ENCODE data around the gene TTC7B.

Gene TTC7B

GRCh38 chr14:90674043-90674670, 142.1 kb downstream of the TTC7B start:
- no peak for DNase-seq (ENCODE audit: low spot score)
- peaks cover 0 to 26% of the 10 kb centered on the region in 2 donors for H3K36me3 ChIP-seq (replicated peaks in 1 of 2; ENCODE audit: control insufficient read depth in 2 of 2, insufficient read depth in 2 of 2, low read length in 2 of 2)
- H3K18ac ChIP-seq (ENCODE audit: low read length) = peak overlapping the region; percentile 41
- H3K4ac ChIP-seq (ENCODE audit: low read length) = no peak overlapping the region
- H4K91ac ChIP-seq (ENCODE audit: low read depth, low read length, poor library complexity) = no peak overlapping the region
- H4K8ac ChIP-seq (ENCODE audit: low read depth, low read length) = no peak overlapping the region
- H2BK5ac ChIP-seq (ENCODE audit: low read length) = no peak overlapping the region
- H3K4me2 ChIP-seq (ENCODE audit: insufficient read depth, low read length, poor library complexity, severe bottlenecking) = no peak overlapping the region
- H2BK15ac ChIP-seq (ENCODE audit: low read length) = no peak overlapping the region
- H3K4me1 ChIP-seq (ENCODE audit: control insufficient read depth in 2 of 2, insufficient read depth in 1 of 2, low read depth in 1 of 2, low read length in 2 of 2) = peaks cover 8 to 24% of the 10 kb centered on the region in 2 donors
- no peaks in the 10 kb centered on the region for H3K27me3 ChIP-seq (ENCODE audit: control insufficient read depth in 3 of 3, insufficient read depth in 3 of 3, low read depth in 1 of 3, low read length in 3 of 3)
- H3K4me3 ChIP-seq (ENCODE audit: low read length in 2 of 2) = no peak overlapping the region
- H3K14ac ChIP-seq (ENCODE audit: low read length) = no peak overlapping the region
- no peak overlapping the region for H2AFZ ChIP-seq (ENCODE audit: low read length)
- H3K9ac ChIP-seq (ENCODE audit: low read depth, low read length, poor library complexity) = no peak overlapping the region
- no peaks in the 10 kb centered on the region for H3K79me1 ChIP-seq (ENCODE audit: low read depth, low read length)
- WGBS, 2 donors (ENCODE audit: extremely low coverage in 2 of 2, insufficient read length in 2 of 2, insufficient replicate concordance in 1 of 2) = no CpG with 5 or more reads among the region's 8 CpGs
- H3K27ac ChIP-seq (replicated peaks; ENCODE audit: low read length) = no peak overlapping the region
- no peak overlapping the region for H2AK5ac ChIP-seq (ENCODE audit: low read depth, low read length)
- no peak overlapping the region for H2BK12ac ChIP-seq (ENCODE audit: low read length)
- peaks cover 0 to 12% of the 10 kb centered on the region in 2 donors for H3K9me3 ChIP-seq (replicated peaks in 1 of 2; ENCODE audit: control insufficient read depth in 2 of 2, insufficient read depth in 1 of 2, low read depth in 1 of 2, low read length in 2 of 2)
- H2BK120ac ChIP-seq (ENCODE audit: low read depth, low read length) = no peak overlapping the region
- H3K23ac ChIP-seq (ENCODE audit: low read depth, low read length, poor library complexity) = no peak overlapping the region

GRCh38 chr14:90671382-90672234, 144.6 kb downstream of the TTC7B start:
- H2BK120ac ChIP-seq (ENCODE audit: low read depth, low read length) = no peak overlapping the region
- peaks cover 0 to 26% of the 10 kb centered on the region in 2 donors for H3K36me3 ChIP-seq (replicated peaks in 1 of 2; ENCODE audit: control insufficient read depth in 2 of 2, insufficient read depth in 2 of 2, low read length in 2 of 2)
- H3K9ac ChIP-seq (ENCODE audit: low read depth, low read length, poor library complexity) = no peak overlapping the region
- H3K27ac ChIP-seq (replicated peaks; ENCODE audit: low read length) = no peak overlapping the region
- no peak overlapping the region for H2BK15ac ChIP-seq (ENCODE audit: low read length)
- H3K18ac ChIP-seq (ENCODE audit: low read length) = peak overlapping the region; percentile 96
- H3K4me1 ChIP-seq (ENCODE audit: control insufficient read depth in 2 of 2, insufficient read depth in 1 of 2, low read depth in 1 of 2, low read length in 2 of 2) = peaks cover 8 to 17% of the 10 kb centered on the region in 2 donors
- no peaks in the 10 kb centered on the region for H3K27me3 ChIP-seq (ENCODE audit: control insufficient read depth in 3 of 3, insufficient read depth in 3 of 3, low read depth in 1 of 3, low read length in 3 of 3)
- no peak overlapping the region for H3K14ac ChIP-seq (ENCODE audit: low read length)
- no peak overlapping the region for H3K4me2 ChIP-seq (ENCODE audit: insufficient read depth, low read length, poor library complexity, severe bottlenecking)
- no peak overlapping the region for H4K91ac ChIP-seq (ENCODE audit: low read depth, low read length, poor library complexity)
- peak overlapping the region; percentile 46 for H2AFZ ChIP-seq (ENCODE audit: low read length)
- H4K8ac ChIP-seq (ENCODE audit: low read depth, low read length) = peak overlapping the region; percentile 55
- peaks cover 0 to 21% of the 10 kb centered on the region in 2 donors for H3K9me3 ChIP-seq (replicated peaks in 1 of 2; ENCODE audit: control insufficient read depth in 2 of 2, insufficient read depth in 1 of 2, low read depth in 1 of 2, low read length in 2 of 2)
- WGBS, 2 donors (ENCODE audit: extremely low coverage in 2 of 2, insufficient read length in 2 of 2, insufficient replicate concordance in 1 of 2) = no CpG with 5 or more reads among the region's 10 CpGs
- H3K4ac ChIP-seq (ENCODE audit: low read length) = no peak overlapping the region
- no peak overlapping the region for H2BK5ac ChIP-seq (ENCODE audit: low read length)
- no peaks in the 10 kb centered on the region for H3K79me1 ChIP-seq (ENCODE audit: low read depth, low read length)
- no peak overlapping the region for H3K4me3 ChIP-seq (ENCODE audit: low read length in 2 of 2)
- no peak overlapping the region for H2BK12ac ChIP-seq (ENCODE audit: low read length)
- no peak overlapping the region for H2AK5ac ChIP-seq (ENCODE audit: low read depth, low read length)
- DNase-seq (ENCODE audit: low spot score) = no peak
- H3K23ac ChIP-seq (ENCODE audit: low read depth, low read length, poor library complexity) = no peak overlapping the region

GRCh38 chr14:90669731-90670130, 146.5 kb downstream of the TTC7B start:
- no peak overlapping the region for H4K8ac ChIP-seq (ENCODE audit: low read depth, low read length)
- no peak overlapping the region for H3K4me3 ChIP-seq (ENCODE audit: low read length in 2 of 2)
- peaks cover 0 to 9% of the 10 kb centered on the region in 2 donors for H3K36me3 ChIP-seq (replicated peaks in 1 of 2; ENCODE audit: control insufficient read depth in 2 of 2, insufficient read depth in 2 of 2, low read length in 2 of 2)
- H2BK120ac ChIP-seq (ENCODE audit: low read depth, low read length) = no peak overlapping the region
- H2BK5ac ChIP-seq (ENCODE audit: low read length) = no peak overlapping the region
- H2AK5ac ChIP-seq (ENCODE audit: low read depth, low read length) = no peak overlapping the region
- no peak overlapping the region for H2BK15ac ChIP-seq (ENCODE audit: low read length)
- no peaks in the 10 kb centered on the region for H3K79me1 ChIP-seq (ENCODE audit: low read depth, low read length)
- no peak overlapping the region for H3K9ac ChIP-seq (ENCODE audit: low read depth, low read length, poor library complexity)
- H2AFZ ChIP-seq (ENCODE audit: low read length) = no peak overlapping the region
- no peak for DNase-seq (ENCODE audit: low spot score)
- no peak overlapping the region for H3K14ac ChIP-seq (ENCODE audit: low read length)
- no peak overlapping the region for H4K91ac ChIP-seq (ENCODE audit: low read depth, low read length, poor library complexity)
- no peak overlapping the region for H3K27ac ChIP-seq (replicated peaks; ENCODE audit: low read length)
- WGBS, 2 donors (ENCODE audit: extremely low coverage in 2 of 2, insufficient read length in 2 of 2, insufficient replicate concordance in 1 of 2) = no CpG with 5 or more reads among the region's 1 CpG
- no peak overlapping the region for H2BK12ac ChIP-seq (ENCODE audit: low read length)
- no peak overlapping the region for H3K4ac ChIP-seq (ENCODE audit: low read length)
- H3K4me1 ChIP-seq (ENCODE audit: control insufficient read depth in 2 of 2, insufficient read depth in 1 of 2, low read depth in 1 of 2, low read length in 2 of 2) = peaks cover 9 to 17% of the 10 kb centered on the region in 2 donors
- peaks cover 0 to 21% of the 10 kb centered on the region in 2 donors for H3K9me3 ChIP-seq (replicated peaks in 1 of 2; ENCODE audit: control insufficient read depth in 2 of 2, insufficient read depth in 1 of 2, low read depth in 1 of 2, low read length in 2 of 2)
- H3K23ac ChIP-seq (ENCODE audit: low read depth, low read length, poor library complexity) = no peak overlapping the region
- no peak overlapping the region for H3K18ac ChIP-seq (ENCODE audit: low read length)
- H3K27me3 ChIP-seq (ENCODE audit: control insufficient read depth in 3 of 3, insufficient read depth in 3 of 3, low read depth in 1 of 3, low read length in 3 of 3) = no peaks in the 10 kb centered on the region
- no peak overlapping the region for H3K4me2 ChIP-seq (ENCODE audit: insufficient read depth, low read length, poor library complexity, severe bottlenecking)

GRCh38 chr14:90666571-90666970, 149.7 kb downstream of the TTC7B start:
- no peaks in the 10 kb centered on the region for H3K27me3 ChIP-seq (ENCODE audit: control insufficient read depth in 3 of 3, insufficient read depth in 3 of 3, low read depth in 1 of 3, low read length in 3 of 3)
- WGBS, 2 donors (ENCODE audit: extremely low coverage in 2 of 2, insufficient read length in 2 of 2, insufficient replicate concordance in 1 of 2) = no CpG with 5 or more reads among the region's 3 CpGs

More at GRCh38 chr14:90666571-90666970, 149.7 kb downstream of the TTC7B start:
- peaks cover 0 to 21% of the 10 kb centered on the region in 2 donors for H3K9me3 ChIP-seq (replicated peaks in 1 of 2; ENCODE audit: control insufficient read depth in 2 of 2, insufficient read depth in 1 of 2, low read depth in 1 of 2, low read length in 2 of 2)
- DNase-seq (ENCODE audit: low spot score) = no peak
- H3K14ac ChIP-seq (ENCODE audit: low read length) = no peak overlapping the region
- H3K4me1 ChIP-seq (ENCODE audit: control insufficient read depth in 2 of 2, insufficient read depth in 1 of 2, low read depth in 1 of 2, low read length in 2 of 2) = peaks cover 8 to 9% of the 10 kb centered on the region in 2 donors
- H4K8ac ChIP-seq (ENCODE audit: low read depth, low read length) = no peak overlapping the region
- no peak overlapping the region for H3K18ac ChIP-seq (ENCODE audit: low read length)
- H3K4me3 ChIP-seq (ENCODE audit: low read length in 2 of 2) = no peak overlapping the region
- no peak overlapping the region for H3K27ac ChIP-seq (replicated peaks; ENCODE audit: low read length)
- H2AK5ac ChIP-seq (ENCODE audit: low read depth, low read length) = no peak overlapping the region
- no peak overlapping the region for H3K4ac ChIP-seq (ENCODE audit: low read length)
- no peak overlapping the region for H2BK120ac ChIP-seq (ENCODE audit: low read depth, low read length)
- H2BK15ac ChIP-seq (ENCODE audit: low read length) = no peak overlapping the region
- H4K91ac ChIP-seq (ENCODE audit: low read depth, low read length, poor library complexity) = no peak overlapping the region
- no peak overlapping the region for H2BK12ac ChIP-seq (ENCODE audit: low read length)
- no peak overlapping the region for H3K23ac ChIP-seq (ENCODE audit: low read depth, low read length, poor library complexity)
- H2BK5ac ChIP-seq (ENCODE audit: low read length) = no peak overlapping the region
- H2AFZ ChIP-seq (ENCODE audit: low read length) = no peak overlapping the region
- H3K79me1 ChIP-seq (ENCODE audit: low read depth, low read length) = no peaks in the 10 kb centered on the region
- H3K36me3 ChIP-seq (replicated peaks in 1 of 2; ENCODE audit: control insufficient read depth in 2 of 2, insufficient read depth in 2 of 2, low read length in 2 of 2) = peaks cover 0 to 2% of the 10 kb centered on the region in 2 donors
- H3K4me2 ChIP-seq (ENCODE audit: insufficient read depth, low read length, poor library complexity, severe bottlenecking) = no peak overlapping the region
- no peak overlapping the region for H3K9ac ChIP-seq (ENCODE audit: low read depth, low read length, poor library complexity)
